Activated T-cell treated with anti-CD3 and anti-CD28 coated beads, Interleukin-2, amount 50 U/mL, for 72 hours (primary cell): ENCODE data around the gene RMDN2. TPM values are rescaled to one million over a fixed set of nuclear protein-coding genes. Genes with fewer than 3 reads are reported as not detected.
"Not testable (repeated sequence)": the region's sequence is repeated elsewhere in the genome, so short reads cannot be mapped to it uniquely, and the experiment has no call there.

Source experiments
- ATAC-seq, 2 donors: fragments of 150-1000 bp; cut with Tn5 transposase; replicated peaks in 1 of 2; 2 replicates each; pipeline ENCODE4 v1.10.0; 2021; ENCODE audit warnings: moderate library complexity in 2 of 2, mild to moderate bottlenecking in 1 of 2
- DNase-seq, 2 donors: peaks; one replicate each; pipeline ENCODE4 v3.0.0; 2021 to 2022; ENCODE audit warnings: mixed read lengths in 1 of 2
- H3K27ac Mint-ChIP-seq: one replicate; pipeline ENCODE4 v1.8.0; 2022; ENCODE audit warnings: mild to moderate bottlenecking, moderate library complexity, mixed read lengths
- H3K27me3 Mint-ChIP-seq: one replicate; pipeline ENCODE4 v1.8.0; 2022; ENCODE audit warnings: low read depth, mixed read lengths
- H3K36me3 Mint-ChIP-seq, 2 donors: one replicate each; pipeline ENCODE4 v1.8.0; 2022; ENCODE audit warnings: mixed read lengths in 2 of 2, mild to moderate bottlenecking in 1 of 2; ENCODE audit not compliant: insufficient read depth in 2 of 2
- H3K4me1 Mint-ChIP-seq: one replicate; pipeline ENCODE4 v1.8.0; 2022; ENCODE audit warnings: low read depth, mixed read lengths
- H3K4me3 Mint-ChIP-seq, 2 donors: one replicate each; pipeline ENCODE4 v1.8.0; 2022; ENCODE audit warnings: mild to moderate bottlenecking in 2 of 2, mixed read lengths in 2 of 2, moderate library complexity in 2 of 2
- H3K9me3 Mint-ChIP-seq, 2 donors: one replicate each; pipeline ENCODE4 v1.8.0; 2022; ENCODE audit warnings: mixed read lengths in 2 of 2
- total RNA-seq, 2 donors: library from RNA; stranded (reverse); gene quantifications; one replicate each; pipeline ENCODE4 v1.2.3, GENCODE V29; 2022

Gene RMDN2
- total RNA-seq, 2 donors from 2014 or later = 1.4 to 2.6 TPM

DNA sequence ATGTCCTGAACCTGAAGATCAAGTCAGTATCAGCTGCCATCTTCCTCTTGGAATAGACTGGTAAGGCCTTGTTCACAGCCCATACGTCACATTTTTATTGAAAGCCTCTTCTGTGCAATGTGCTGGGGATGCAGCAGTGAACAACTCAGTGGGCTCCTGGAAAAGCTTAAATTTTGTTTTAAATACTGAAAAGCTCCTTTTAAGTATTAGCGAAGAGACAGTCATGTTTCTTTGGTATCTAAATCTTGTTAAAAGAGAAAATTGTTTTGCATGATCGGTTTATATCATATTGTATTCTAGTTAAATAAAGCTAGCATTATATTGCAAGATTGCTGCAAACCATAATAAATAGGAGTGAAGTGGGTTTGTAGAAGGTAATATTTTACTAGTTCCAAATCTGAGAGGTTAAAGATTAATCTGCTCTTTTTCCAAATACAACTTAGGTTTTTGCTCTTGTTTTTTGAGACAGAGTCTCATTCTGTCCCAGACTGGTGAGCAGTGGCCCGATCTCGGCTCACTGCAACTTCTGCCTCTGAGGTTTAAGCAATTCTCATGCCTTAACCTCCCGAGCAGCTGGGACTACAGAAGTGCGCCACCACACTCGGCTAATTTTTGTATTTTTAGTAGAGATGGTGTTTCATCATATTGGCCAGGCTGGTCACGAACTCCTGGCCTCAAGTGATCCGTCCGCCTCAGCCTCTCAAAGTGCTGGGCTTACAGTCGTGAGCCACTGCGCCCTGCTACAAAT is 1.6 kb upstream of the RMDN2 start:
- Mint-ChIP-seq H3K4me3 (peak overlapping the region in 1 of 2 donors; percentile 38), H3K9me3 (no peaks in the 10 kb centered on the region), H3K27me3 (no peaks in the 10 kb centered on the region), H3K36me3 (peaks cover 0 to 4% of the 10 kb centered on the region in 2 donors), H3K4me1 (peaks cover 7% of the 10 kb centered on the region), H3K27ac (no peak overlapping the region)
- no peak for DNase-seq
- no peak for ATAC-seq

DNA sequence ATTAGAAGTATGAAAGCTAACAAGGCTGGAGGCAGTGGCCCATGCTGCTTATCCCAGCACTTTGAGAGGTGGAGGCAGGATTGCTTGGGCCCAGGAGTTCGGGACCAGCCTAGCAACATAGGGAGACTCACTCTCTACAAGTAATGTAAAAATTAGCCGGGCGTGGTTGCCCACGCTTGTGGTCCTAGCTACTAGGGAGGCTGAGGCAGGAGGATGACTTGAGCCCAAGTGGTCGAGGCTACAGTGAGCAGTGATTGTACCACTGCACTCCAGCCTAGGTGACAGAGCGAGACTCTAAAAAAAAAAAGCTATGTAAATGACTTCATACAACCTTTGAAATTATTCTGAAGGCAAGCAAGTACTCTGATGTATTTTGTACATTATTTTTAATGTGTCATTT is 1.5 kb downstream of the RMDN2 start:
- Mint-ChIP-seq H3K27ac (no peak overlapping the region), H3K4me3 (no peak overlapping the region), H3K36me3 (peaks cover 0 to 4% of the 10 kb centered on the region in 2 donors), H3K9me3 (no peaks in the 10 kb centered on the region), H3K27me3 (no peaks in the 10 kb centered on the region), H3K4me1 (peaks cover 7% of the 10 kb centered on the region)
- DNase-seq (no peak), ATAC-seq (no peak)

GRCh38 chr2:37928377-37928776 is 3.3 kb downstream of the RMDN2 start:
- Mint-ChIP-seq H3K27ac (no peak overlapping the region), H3K27me3 (no peaks in the 10 kb centered on the region), H3K4me1 (peaks cover 7% of the 10 kb centered on the region), H3K9me3 (no peaks in the 10 kb centered on the region), H3K36me3 (peaks cover 0 to 4% of the 10 kb centered on the region in 2 donors), H3K4me3 (no peak overlapping the region)
- ATAC-seq (no peak), DNase-seq (no peak)

DNA sequence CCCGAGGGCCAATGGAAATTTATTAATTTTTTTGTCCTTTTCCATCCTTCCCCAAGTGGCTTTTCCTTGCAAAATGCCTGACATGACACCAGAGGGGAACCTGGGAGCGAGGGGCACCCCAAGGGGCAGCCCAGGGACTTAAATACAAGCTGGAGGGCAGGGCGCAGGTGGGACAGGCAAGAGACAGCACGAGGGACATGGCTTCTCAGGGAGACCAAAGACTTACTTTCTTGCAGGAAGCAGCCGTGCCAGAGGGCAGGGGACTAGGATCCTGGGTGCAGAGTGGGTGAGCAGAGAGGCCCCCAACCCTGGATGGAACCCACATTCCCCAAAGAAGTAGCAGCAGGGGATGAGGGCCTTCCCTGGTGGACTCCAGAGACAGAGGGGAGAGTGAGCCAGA is 5.3 kb downstream of the RMDN2 start:
- H3K4me3 Mint-ChIP-seq, ATAC-seq, H3K4me1 Mint-ChIP-seq, H3K36me3 Mint-ChIP-seq, H3K9me3 Mint-ChIP-seq, H3K27ac Mint-ChIP-seq, H3K27me3 Mint-ChIP-seq, DNase-seq: not testable (repeated sequence)

GRCh38 chr2:37932873-37933272 is 7.8 kb downstream of the RMDN2 start:
- H3K9me3 Mint-ChIP-seq, H3K27me3 Mint-ChIP-seq, DNase-seq, H3K4me3 Mint-ChIP-seq, ATAC-seq, H3K27ac Mint-ChIP-seq, H3K36me3 Mint-ChIP-seq: not testable (repeated sequence)
- H3K4me1 Mint-ChIP-seq = peaks cover 24% of the 10 kb centered on the region

DNA sequence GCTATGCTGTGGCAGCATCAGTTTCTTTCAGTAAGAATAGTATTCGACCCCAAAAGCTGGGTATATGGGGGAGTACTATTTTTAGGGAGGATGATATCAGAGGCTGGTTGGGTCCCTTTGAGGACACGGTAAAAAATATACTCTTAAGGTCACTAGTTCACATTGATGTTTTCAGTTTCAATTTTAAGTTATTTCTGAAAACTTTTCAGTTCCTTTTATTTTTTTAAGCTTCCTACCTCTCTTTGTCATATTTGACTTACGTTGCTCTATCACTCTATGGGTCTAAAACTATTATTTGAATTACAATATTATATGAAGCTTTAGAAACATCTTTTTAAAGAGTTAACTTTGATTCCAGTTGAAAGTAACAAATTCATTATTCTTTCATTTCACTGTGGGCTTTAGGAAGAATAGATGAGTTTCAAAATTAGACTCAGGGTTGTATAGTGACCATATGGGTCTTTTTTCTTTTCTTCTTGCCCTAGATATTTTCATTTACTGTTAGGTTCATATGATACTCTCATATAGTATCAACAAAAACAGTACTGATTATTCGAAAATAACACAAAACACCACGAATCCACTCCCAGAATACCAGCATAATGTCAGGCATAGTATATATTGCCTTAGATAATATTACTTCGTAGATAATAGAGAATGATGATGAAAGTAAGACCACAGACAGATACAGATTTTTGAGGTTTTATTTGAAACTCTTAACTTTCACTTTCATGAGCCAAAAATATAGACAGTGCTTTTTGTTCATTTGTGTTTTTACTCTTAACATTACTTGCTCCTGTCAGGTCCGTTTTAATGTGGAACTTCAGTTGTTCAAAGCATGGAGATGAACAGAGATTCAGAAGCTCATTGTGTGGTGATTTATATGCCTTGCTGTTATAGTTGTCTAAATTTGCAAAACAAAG is 9.8 kb downstream of the RMDN2 start:
- Mint-ChIP-seq H3K27me3 (no peaks in the 10 kb centered on the region), H3K36me3 (peaks cover 7 to 18% of the 10 kb centered on the region in 2 donors), H3K9me3 (peaks cover 8 to 11% of the 10 kb centered on the region in 2 donors), H3K27ac (peak overlapping the region; percentile 74), H3K4me3 (peak overlapping the region; percentile 71 to 86), H3K4me1 (peaks cover 24% of the 10 kb centered on the region)
- DNase-seq = no peak
- ATAC-seq = no peak

DNA sequence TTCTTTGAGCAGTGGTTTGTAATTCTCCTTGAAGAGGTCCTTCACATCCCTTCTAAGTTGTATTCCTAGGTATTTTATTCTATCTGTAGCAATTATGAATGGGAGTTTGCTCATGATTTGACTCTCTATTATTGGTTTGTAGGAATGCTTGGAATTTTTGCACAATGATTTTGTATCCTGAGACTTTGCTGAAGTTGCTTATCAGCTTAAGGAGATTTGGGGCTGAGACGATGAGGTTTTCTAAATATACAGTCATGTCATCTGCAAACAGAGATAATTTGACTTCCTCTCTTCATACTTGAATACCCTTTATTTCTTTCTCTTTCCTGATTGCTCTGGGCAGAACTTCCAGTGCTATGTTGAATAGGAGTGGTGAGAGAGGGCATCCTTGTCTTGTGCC is 12.5 kb downstream of the RMDN2 start:
- ATAC-seq, DNase-seq, H3K27ac Mint-ChIP-seq, H3K27me3 Mint-ChIP-seq, H3K4me3 Mint-ChIP-seq: not testable (repeated sequence)
- Mint-ChIP-seq H3K4me1 (peaks cover 24% of the 10 kb centered on the region), H3K9me3 (peaks cover 12 to 13% of the 10 kb centered on the region in 2 donors), H3K36me3 (peaks cover 10 to 22% of the 10 kb centered on the region in 2 donors)

DNA sequence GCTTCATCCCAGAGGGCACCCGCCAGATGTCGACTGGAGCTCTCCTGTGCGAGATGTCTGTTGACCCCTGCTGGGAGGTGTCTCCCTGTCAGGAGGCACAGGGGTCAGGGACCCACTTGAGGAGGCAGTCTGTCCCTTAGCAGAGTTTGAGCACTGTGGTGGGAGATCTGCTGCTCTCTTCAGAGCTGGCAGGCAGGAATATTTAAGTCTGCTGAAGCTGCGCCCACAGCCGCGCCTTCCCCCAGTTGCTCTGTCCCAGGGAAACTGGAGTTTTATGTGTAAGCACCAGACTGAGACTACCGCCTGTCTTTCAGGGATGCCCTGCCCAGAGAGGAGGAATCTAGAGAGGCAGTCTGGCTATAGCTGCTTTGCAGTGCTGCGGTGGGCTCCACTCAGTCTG is 16.2 kb downstream of the RMDN2 start:
- H3K36me3 Mint-ChIP-seq = peaks cover 10 to 22% of the 10 kb centered on the region in 2 donors
- not testable (repeated sequence) for DNase-seq, H3K4me1 Mint-ChIP-seq, H3K27me3 Mint-ChIP-seq, ATAC-seq, H3K4me3 Mint-ChIP-seq, H3K27ac Mint-ChIP-seq
- peaks cover 12 to 13% of the 10 kb centered on the region in 2 donors for H3K9me3 Mint-ChIP-seq

GRCh38 chr2:37944268-37944667 is 19.2 kb downstream of the RMDN2 start:
- H3K27ac Mint-ChIP-seq = no peak overlapping the region
- DNase-seq (no peak), ATAC-seq (no peak)
- peaks cover 7 to 8% of the 10 kb centered on the region in 2 donors for H3K36me3 Mint-ChIP-seq
- H3K27me3 Mint-ChIP-seq = no peaks in the 10 kb centered on the region
- H3K4me1 Mint-ChIP-seq = no peaks in the 10 kb centered on the region
- H3K4me3 Mint-ChIP-seq = no peak overlapping the region
- peaks cover 5 to 7% of the 10 kb centered on the region in 2 donors for H3K9me3 Mint-ChIP-seq

GRCh38 chr2:37947306-37947705 is 22.2 kb downstream of the RMDN2 start:
- H3K9me3 Mint-ChIP-seq = no peaks in the 10 kb centered on the region
- no peak overlapping the region for H3K4me3 Mint-ChIP-seq
- no peaks in the 10 kb centered on the region for H3K36me3 Mint-ChIP-seq
- H3K27me3 Mint-ChIP-seq = no peaks in the 10 kb centered on the region
- no peak for DNase-seq
- H3K27ac Mint-ChIP-seq = no peak overlapping the region
- no peak for ATAC-seq
- H3K4me1 Mint-ChIP-seq = no peaks in the 10 kb centered on the region

- not testable (repeated sequence) for H3K4me1 Mint-ChIP-seq, ATAC-seq, DNase-seq, H3K27ac Mint-ChIP-seq, H3K4me3 Mint-ChIP-seq, H3K27me3 Mint-ChIP-seq
- Mint-ChIP-seq H3K36me3 (peaks cover 5 to 22% of the 10 kb centered on the region in 2 donors), H3K9me3 (peaks cover 11 to 22% of the 10 kb centered on the region in 2 donors)
Observed at GRCh38 chr2:37962018-37962739, 37.1 kb downstream of the RMDN2 start.

GRCh38 chr2:37962740-37963121 is 37.6 kb downstream of the RMDN2 start:
- ATAC-seq, H3K4me1 Mint-ChIP-seq, H3K4me3 Mint-ChIP-seq, H3K27ac Mint-ChIP-seq, H3K27me3 Mint-ChIP-seq, DNase-seq: not testable (repeated sequence)
- peaks cover 11 to 22% of the 10 kb centered on the region in 2 donors for H3K9me3 Mint-ChIP-seq
- peaks cover 5 to 20% of the 10 kb centered on the region in 2 donors for H3K36me3 Mint-ChIP-seq

- H3K4me3 Mint-ChIP-seq, DNase-seq, H3K4me1 Mint-ChIP-seq, ATAC-seq, H3K27me3 Mint-ChIP-seq, H3K27ac Mint-ChIP-seq: not testable (repeated sequence)
- H3K9me3 Mint-ChIP-seq = peaks cover 11 to 20% of the 10 kb centered on the region in 2 donors
- H3K36me3 Mint-ChIP-seq = peaks cover 5 to 20% of the 10 kb centered on the region in 2 donors
Observed at GRCh38 chr2:37963901-37964300, 38.8 kb downstream of the RMDN2 start.
